ENCODE data around the gene RIC3.

Gene RIC3

DNA sequence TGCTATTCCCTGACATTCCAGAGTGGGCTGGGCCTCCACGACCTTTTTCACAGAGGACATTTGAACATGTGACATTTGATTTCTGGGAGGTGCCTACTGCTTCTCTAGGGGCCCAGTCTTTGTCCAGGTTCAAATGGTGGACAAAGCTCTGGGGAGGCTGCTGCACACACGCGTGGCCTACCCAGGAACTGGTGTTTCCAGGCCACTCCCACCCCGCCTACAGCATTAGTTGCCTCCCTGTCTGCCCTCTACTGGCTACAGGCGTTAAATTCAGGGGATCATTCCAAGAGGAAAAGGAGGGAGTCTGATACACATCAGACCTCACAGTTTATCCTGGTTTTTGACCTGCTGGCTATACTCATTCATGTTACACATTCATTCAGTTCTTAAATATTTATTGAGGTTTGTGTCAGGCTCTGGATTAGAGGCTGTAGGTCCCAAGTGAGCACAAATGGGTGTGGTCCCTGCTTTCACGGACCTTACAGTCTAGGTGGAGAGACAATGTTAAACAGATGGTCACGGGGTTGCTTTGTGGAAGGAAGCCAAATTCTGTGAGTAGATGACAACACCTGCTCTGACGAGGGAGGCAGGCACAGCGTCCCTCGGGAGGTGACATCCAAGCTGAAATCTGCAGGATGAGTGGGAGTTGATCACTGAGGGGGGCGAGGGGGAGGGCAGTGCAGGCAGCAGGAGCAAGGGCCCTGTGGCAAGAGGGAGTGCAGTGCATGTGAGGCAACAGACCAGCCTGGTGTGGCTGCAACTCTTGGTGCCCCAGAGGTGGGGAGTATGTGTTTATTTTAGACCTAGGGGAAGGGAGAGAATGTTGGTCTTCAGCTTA lies 76.0 kb downstream of the RIC3 start:
- FAIRE-seq (peak; percentile 73), DNase-seq (ENCODE audit: extremely low spot score, insufficient read length, low read depth) (peak; percentile 40)

DNA sequence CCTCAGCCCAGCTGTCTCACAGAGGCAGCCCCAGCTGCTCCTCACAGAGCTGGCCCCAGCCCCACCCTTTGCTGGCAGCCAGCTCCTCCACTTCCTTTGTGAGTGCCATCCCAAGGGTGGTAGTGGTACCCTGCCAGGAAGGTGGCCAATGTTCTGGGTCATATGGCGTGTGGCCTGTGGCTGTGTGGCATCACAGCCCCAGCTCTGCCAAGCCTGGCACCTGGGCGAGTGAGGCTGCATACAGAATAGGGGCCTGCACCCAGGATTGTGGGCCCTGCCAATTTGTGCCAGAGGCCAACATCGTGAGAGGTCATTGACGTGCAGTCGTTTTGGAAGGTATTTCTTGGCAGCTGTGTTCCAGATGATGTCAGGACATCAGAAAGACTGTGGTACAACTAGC lies 77.1 kb downstream of the RIC3 start:
- DNase-seq (ENCODE audit: extremely low spot score, insufficient read length, low read depth) = no peak
- no peak for FAIRE-seq

DNA sequence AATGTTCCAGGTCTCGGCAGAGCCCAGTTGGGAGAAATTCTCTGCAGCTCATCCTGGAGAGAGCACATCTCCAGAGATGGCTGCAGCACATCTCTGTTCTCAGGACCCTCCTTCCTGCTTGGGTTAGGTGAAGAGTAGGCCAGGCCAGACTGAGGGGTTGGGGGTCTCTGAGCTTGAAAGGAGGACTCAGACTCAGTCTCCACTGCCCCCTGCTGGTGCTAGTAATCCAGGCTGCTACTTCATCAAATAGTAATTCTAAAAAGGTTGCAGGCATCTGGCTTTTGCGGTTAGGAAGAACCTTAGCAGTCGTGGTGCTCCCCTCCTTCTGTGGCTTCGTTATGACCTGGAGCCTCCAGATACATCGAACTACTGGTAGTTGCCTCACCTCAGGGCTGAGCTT lies 78.1 kb downstream of the RIC3 start:
- no peak for DNase-seq (ENCODE audit: extremely low spot score, insufficient read length, low read depth)

DNA sequence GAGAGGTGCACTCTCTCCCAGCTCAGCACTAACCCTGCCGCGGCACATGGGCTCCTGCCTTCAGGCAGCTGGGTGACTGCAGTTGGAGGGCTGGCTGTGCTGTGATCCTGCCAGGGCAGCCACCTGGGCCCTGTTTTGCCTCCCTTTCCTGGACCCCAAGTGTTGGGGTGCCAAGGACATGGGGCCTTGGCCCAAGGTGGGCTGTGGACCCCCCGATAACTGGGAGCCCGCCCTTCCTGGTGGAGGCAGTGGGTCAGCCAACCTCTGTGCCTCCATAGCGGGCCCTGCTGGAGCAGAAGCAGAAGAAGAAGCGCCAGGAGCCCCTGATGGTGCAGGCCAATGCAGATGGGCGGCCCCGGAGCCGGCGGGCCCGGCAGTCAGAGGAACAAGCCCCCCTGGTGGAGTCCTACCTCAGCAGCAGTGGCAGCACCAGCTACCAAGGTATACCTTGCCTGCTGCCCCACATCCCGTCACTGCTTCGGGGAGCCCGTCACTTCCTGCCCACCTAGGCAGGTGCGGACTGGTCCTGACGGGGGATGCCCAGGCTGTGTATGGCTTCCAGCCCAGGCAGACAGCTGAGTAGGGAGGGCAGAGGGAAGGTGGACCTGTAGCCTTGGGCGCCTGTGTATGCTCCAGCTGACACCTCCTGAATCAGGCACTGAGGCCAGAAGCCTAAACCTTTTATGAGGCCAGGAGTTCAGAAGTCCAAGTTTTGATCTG lies 78.9 kb downstream of the RIC3 start:
- FAIRE-seq (no peak), DNase-seq (ENCODE audit: extremely low spot score, insufficient read length, low read depth) (no peak)

More for the DNA sequence above, 78.1 kb downstream of the RIC3 start:
- no peak for FAIRE-seq

DNA sequence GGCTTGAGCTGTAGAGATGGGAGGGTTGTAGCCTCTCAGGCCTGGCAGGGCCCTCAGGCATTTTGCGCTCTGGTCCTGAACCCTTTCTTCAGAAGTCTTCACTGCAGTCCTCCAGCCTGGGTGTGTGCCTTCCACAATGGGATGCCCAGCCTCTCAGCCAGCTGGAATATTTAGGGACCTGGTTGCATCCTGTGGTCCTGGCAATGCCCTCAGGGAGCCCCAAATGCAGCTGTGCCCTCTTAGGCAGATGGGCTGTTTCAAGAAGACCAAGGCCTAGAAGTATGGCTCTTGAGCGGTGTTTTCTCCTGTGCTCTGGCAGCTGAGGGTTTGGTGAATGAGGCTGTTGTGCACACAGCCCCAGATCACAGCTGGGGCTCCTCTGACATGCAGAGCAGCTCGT lies 81.1 kb downstream of the RIC3 start:
- no peak for FAIRE-seq
- no peak for DNase-seq (ENCODE audit: extremely low spot score, insufficient read length, low read depth)

DNA sequence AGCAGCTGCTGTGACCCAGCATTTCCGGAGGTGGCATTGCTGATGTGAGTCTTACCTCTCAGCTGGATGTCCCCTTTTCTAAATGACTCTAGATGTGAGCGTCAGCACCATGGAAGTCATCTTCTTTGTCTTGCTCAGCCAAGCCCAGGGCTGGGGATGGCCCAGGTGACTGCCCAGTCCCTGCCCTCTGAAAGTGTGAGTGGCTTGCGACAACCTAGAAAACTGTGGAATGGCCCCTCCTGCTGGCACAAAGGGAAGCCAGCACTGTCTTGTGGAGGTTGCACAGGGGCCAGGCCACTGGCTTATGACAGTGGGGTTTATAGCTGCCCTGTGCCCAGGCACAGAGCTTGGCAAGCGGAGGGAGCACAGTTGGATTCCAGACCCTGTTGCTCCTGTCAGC lies 81.6 kb downstream of the RIC3 start:
- no peak for FAIRE-seq
- DNase-seq (ENCODE audit: extremely low spot score, insufficient read length, low read depth) = no peak

DNA sequence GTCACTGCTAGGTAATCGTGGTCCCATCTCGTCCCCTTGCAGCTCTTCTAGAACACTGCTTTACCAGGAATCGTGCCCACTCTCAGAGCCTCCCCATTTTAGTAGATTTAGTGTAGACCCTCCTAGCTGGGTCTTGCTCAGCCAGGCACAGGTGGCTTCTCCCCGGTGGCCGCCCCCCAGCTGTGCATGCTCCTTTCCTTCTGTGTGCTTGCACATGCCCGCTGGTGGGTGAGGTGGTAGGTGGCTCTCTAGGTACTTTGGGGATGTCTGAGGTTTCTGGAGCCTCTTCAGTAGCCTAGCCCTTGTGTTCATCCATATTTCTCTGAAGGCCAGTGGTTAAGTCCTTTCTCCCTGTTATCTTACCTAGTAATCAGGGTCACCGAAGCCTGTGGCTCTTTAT lies 82.3 kb downstream of the RIC3 start:
- FAIRE-seq (no peak), DNase-seq (ENCODE audit: extremely low spot score, insufficient read length, low read depth) (no peak)

DNA sequence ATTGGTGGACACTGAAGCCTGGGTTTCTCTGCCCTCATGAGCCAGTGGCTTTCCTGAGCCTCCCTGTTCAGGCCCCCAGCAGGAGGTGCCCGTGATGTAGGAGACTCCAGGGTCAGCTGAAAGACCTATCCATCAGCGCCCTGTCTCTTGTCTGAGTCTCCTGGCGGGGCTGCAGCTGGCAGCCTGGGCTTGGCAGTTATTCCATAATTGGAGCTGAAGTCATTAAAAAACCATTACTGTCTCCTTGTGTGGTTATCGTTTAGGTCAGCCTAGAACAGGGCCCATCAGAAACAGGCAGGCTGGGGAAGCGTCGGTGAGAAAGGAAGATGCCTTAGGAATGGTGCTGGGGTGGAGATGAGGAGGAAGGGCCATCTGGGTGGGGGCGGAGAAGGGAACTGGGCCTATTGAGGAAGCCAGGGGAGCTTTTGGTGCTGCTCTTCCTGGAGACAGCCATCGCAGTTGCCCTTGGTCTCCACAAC lies 82.8 kb downstream of the RIC3 start:
- DNase-seq (ENCODE audit: extremely low spot score, insufficient read length, low read depth) (no peak), FAIRE-seq (no peak)

DNA sequence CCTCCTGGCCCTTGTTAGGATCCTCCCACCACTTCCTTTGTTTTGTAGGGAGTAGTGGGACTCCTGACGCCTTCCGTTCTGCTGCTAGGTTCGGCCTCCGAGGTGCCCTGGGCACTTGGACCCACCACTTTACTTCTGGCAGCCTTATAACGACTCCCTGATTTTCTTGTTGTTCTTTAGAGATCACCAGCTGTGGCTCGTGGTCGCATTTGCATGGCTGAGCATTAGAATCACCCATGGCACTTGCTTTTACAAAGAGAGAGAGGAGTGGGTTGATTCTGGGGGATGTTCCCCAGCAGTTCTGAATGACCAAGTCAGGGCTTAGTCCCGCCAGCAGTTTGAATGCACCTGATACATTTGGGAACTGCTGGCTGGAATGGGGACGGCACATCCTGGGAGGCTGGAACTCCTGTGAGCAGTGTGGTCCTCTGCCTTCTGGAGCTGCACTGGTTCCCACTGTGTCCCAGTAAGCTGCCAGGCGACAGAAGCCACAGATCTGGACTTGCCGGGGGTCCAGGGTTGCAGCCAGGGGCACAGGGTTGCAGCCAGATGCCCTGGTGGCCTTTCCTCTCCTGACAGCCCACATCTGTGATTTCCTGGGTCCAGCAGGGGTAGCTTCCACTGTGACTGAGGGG lies 83.7 kb downstream of the RIC3 start:
- FAIRE-seq (no peak), DNase-seq (ENCODE audit: extremely low spot score, insufficient read length, low read depth) (no peak)

DNA sequence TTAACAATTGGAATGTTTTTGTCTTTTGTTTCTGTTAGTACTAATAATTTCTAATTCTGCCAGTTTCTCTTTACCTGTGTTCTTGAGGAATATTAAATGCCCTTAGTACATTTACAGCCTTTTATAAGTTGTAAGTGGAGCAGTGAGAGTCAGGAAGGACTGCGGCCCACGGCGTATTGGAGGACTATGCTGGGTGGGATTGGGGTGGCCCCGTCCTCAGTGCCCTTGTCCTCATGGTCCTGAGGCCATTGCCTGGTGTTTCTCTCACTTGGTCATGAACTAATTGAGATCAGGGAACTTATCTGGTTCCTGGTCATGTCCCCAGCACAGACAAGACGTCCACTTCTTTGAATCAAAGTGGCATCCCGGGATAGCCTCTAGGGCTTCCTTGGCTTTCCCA lies 84.5 kb downstream of the RIC3 start:
- DNase-seq (ENCODE audit: extremely low spot score, insufficient read length, low read depth) (no peak), FAIRE-seq (no peak)

DNA sequence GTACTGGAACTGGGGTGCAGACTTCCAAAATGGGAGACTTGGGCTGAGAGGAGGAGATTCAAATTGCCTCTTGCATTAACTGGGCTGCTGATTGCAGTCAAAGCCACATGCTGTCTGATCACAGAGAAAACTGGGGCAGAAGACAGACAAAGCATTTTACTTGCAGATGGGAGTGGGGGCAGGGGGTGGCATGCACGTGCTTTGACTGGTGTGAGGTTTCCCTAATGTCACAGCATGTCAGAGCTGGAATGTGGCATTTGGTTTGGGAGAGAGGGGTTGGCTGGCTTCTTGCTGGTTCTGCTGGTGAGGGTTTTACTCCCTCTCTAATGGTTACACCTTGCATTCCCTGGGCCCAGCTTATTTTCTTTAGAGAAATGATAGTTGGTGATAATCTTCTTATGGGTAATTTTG lies 84.9 kb downstream of the RIC3 start:
- FAIRE-seq (no peak), DNase-seq (ENCODE audit: extremely low spot score, insufficient read length, low read depth) (no peak)

DNA sequence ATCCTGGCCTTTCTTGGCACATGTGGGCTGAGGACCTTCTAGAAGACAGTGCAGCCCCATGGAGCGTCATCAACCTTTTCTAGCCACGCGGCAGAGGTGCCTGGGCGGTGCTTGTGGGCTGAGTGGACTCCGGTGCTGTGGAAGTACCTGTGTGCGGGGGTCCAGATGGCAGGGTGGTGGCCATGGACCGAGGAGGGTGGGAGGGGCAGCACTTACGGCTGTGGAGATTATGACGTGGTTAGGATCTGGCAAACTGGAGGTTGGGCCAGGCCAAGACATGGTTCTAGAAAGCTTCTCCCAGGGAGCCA lies 85.8 kb downstream of the RIC3 start:
- DNase-seq (ENCODE audit: extremely low spot score, insufficient read length, low read depth) = no peak
- FAIRE-seq = no peak

DNA sequence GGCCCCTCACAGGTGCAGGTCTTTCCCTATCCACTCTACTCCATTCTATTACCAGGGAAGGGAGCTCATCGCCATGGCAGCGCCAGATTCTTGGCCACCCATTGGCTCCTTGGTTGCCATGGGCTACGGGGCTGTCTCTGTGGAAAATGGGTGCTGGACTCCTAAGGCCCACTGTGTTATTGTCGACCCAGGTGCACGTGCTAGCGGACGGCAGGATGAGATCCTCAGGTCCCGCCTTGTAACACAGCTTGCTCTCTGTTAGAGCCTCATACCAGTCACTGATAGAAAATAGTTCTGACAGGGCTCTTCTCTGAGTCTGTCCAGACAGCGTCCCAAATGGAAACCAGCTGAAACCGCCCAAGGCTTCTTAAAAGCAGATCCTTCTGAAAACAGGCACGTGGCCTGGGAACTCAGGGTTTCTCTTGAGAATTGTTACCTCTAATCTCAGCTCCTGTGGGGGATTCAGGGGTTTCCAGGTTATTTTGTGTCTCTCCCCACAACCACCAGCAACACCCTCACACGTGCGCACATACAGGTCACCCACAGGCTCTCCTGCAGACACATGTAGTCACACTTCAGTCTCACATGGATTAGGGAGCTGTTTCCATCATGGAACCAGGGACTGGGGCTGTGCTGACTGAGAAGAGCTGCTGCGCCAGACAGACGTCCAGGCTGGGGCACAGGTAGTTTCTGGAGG lies 86.3 kb downstream of the RIC3 start:
- no peak for DNase-seq (ENCODE audit: extremely low spot score, insufficient read length, low read depth)
- FAIRE-seq = no peak

DNA sequence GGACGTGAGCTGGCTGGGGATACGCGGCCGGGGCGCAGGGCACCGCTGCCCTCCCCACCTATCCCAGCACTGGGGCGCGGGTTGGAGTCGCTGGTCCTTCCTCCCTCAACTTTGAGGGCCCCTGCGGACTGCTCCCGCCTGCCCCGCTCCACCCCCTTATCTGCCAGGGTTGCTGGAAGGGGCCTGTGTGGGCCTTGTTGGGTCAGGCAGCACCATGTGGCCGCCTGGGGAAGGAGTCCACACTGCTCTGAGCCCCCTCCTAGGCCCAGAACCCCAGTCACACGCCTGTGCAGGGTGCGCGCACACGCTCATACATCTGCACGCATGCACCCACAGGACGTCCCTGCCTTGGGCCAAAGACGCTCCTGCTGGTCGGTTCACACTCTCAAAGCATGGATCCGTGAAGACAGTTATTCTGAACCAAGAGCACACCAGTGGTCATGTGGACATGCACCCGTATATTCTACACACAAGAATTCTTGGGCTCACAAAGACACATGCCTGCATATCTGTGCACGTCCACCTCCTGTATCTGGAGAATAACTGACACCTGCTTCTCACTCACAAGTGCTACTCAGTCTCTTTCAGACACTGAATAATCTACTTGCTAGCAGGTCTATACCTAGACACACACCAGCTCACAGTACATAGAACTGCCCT lies 87.1 kb downstream of the RIC3 start:
- FAIRE-seq (no peak), DNase-seq (ENCODE audit: extremely low spot score, insufficient read length, low read depth) (no peak)

DNA sequence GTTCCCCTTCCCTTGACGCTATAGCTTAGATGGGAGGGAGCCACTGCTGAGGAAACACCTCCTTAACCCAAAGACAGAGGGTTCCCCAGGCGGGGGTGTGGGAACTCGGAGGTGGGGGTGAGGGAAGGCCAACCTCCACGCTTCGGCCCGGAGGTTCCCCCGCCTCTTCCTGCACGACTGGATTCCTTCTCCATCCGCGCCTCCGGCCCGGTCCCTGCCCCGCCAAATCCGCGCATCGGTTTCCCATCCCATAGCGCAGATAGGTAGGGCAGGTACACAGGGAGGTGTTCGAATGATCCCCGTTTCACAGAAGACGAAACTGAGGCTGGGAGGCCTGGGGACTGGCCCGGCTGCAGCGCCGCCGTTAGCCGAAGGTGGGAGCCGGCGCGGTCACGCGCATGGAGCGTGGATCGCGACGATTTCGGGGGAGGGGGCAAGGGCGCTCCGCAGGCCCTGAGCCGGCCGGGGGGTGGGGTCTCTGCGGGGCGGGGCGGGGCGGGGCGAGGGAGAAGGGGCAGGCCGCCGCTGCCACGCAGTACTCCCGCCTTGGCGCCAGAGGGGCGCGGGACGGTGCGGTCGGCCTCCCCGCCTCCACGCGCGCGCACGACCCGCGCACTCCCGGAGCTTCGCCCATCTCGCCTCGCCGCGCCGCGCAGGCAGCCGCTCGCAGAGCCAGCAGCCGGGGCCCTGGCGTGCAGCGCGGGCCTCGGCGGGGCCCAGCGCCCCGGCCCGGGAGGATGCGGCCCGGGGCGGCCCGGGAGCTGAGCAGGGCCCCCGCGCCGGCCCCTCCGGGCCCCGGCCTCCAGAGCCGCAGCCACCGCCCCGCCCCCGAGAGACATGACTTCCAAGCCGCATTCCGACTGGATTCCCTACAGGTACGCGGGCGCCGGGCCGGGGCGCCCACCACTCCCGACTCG lies 87.9 kb downstream of the RIC3 start, which contains the start of gene TUB:
Gene TUB (plus strand): TSS at position 538 of the 917 bp plus-strand sequence. CDS start 300 bp downstream, at position 838.
- DNase-seq (ENCODE audit: extremely low spot score, insufficient read length, low read depth) (no peak), FAIRE-seq (no peak)

DNA sequence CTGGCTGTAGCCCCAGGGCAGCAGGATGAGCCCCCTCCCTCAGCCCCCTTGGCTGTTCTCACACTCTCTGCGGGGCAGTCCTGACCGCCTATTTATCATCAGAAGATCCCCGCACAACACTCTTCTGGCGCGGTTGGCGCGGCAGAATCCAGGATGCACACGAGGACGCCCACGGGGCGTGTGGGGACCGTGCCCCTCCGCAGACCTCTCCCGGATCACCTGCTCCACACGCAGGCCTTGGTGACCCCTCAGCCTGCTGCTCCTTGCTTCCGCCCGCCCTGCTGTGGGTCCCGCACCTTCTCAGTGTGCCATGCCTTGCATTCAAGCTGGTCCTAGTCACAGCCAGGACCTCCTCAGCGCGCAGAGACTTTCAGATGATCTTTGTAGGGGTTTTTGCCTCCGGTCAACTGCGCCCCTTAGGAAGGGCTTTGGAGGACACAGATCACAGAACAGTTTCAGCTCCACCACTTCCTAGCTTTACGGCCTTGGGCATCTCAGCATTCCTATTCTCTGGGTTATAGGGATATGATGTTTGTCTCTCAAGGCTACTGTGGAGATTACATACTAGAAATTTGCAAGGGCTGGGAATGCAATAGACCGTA lies 88.7 kb downstream of the RIC3 start:
- no peak for FAIRE-seq
- no peak for DNase-seq (ENCODE audit: extremely low spot score, insufficient read length, low read depth)

DNA sequence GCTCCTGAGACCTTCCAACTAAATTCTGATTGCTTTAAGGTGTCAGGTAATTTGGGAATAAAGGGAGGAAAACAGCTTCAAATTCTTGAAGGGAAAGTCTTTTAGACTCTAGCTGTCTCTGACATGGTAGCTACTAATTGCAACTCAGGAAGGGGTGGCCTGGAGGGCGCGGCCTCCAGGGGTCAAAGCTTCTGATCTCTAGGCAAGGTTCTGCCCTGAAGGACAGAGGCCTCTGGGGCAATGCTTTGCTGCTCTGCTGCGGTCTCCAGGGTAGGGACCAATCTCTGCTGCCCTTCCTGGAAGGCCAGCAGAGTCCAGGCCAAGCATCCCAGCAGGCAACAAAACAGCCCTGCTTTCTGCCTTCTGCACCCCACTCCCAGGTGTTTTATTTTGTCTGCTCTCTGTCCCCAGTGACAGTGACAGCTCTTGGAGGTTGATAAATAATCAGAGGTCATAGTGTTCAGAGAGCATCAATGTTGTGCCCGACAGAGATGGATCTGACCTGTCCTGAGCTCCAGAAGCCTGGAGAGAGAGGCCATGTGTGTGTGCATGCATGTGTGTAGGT lies 89.6 kb downstream of the RIC3 start:
- FAIRE-seq (no peak), DNase-seq (ENCODE audit: extremely low spot score, insufficient read length, low read depth) (no peak)

DNA sequence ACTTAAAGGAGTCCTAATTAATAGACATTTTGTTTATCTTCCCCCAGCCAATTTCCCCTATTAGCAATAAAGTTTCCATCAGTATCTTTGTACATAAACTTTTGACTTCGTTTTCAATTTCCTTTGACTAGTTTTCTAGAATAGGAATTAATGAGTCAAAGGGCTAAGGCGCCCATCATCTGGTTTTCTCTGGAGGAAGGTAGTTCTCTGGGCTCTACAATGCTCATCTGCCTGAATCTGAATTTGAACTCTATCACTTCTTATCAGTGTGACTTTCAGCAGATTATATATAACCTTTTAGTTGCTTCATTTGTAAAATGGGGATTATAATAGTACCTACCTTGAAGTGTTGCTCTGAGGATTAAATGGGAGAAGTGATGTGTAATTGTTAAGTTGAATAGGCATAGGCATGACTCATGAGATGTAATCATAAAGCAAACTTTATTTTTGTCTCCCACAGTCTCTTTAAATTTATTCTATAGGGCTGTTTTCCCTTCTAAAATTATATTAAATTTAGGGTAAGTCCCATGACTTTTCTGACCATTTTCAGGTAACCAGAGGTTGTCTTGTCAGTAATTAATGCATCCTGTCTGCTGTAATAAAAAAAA lies 93.6 kb downstream of the RIC3 start:
- FAIRE-seq (no peak), DNase-seq (ENCODE audit: extremely low spot score, insufficient read length, low read depth) (no peak)

Measured in GM18507 (cell line).